ENCODE measurements around the gene CHRM2.
"Not testable (repeated sequence)": the region's sequence is repeated elsewhere in the genome, so short reads cannot be mapped to it uniquely, and the experiment has no call there.

Gene CHRM2

DNA sequence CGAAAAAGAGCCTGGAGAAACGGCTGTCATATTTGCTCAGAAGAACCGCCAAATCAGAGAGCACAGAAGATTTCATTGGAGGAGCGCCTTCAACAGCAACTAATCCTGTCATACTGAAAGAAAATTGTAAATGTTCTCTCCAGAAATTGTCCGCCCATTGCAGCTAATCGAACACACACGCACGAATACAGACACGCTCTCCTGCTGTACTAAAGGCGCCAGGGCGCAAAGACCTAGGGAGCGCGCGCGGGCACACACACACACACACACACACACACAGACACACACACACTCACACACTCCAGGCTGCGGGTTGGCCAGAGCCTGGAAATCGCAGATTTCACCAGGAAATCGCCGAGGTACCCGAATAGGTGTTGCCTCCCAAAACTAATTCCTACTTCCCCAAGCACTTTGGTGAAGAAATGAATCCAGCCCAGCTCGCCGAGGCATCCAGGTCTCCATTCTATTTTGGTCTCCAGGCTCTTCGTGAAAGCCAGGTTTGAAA, at the start of gene CHRM2:
Gene CHRM2 (plus strand): TSS at position 157 of the 505 bp plus-strand sequence. CDS start 146,214 bp downstream, outside the sequence.
- DNase-seq (ENCODE audit: low read depth in 2 of 2) = no peak

DNA sequence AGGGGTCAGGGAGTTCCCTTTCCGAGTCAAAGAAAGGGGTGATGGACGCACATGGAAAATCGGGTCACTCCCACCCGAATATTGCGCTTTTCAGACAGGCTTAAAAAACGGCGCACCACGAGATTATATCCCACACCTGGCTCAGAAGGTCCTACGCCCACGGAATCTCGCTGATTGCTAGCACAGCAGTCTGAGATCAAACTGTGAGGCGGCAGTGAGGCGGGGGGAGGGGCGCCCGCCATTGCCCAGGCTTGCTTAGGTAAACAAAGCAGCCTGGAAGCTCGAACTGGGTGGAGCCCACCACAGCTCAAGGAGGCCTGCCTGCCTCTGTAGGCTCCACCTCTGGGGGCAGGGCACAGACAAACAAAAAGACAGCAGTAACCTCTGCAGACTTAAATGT, 37.1 kb upstream of the CHRM2 start:
- not testable (repeated sequence) for DNase-seq (ENCODE audit: low read depth in 2 of 2)

DNA sequence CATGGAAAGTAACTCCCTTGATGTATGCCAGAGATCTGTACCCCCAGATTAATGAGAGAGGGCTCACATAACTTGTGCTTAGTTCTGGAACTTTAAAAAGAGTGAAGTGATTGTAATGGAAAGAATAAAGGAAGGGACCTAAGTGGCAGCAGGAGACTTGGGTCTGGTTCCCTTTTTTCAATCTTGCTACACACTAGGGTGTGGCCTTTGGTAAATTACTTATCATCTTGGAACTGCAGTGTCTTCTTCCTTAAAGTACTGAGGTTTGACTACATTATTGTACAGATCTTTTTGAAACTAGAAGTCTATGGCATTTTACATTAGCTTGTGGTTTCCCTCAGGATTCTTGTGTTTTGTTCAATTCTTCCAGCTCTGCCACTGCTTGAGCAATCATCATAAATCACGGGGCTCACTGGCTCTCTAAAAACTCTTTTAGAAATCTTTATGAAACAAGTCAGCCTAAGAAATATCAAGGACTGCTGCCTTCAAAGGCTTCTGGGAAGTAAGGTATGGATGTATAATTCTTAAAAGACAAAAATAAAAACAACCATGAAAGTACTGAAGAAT, 22.5 kb upstream of the CHRM2 start:
- no peak for DNase-seq (ENCODE audit: low read depth in 2 of 2)

DNA sequence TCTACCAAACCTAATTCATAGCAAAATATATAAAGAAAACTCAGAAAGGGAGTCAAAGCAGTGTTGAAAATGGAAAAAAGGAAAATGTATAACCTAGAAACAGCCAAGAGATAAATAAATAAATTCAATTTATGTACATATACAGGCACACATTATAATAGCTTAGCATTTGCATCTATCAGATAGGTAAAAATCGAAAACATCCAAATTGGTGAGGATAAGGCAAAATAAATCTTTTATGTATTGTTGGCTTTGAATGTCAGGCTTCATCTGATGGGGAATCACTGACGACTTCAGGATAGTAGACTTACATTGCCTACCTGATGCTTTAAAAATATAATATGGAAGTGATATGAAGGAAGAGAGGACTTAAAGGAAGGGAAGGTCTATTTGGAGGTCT, 20.6 kb upstream of the CHRM2 start:
- DNase-seq (ENCODE audit: low read depth in 2 of 2) = no peak

DNA sequence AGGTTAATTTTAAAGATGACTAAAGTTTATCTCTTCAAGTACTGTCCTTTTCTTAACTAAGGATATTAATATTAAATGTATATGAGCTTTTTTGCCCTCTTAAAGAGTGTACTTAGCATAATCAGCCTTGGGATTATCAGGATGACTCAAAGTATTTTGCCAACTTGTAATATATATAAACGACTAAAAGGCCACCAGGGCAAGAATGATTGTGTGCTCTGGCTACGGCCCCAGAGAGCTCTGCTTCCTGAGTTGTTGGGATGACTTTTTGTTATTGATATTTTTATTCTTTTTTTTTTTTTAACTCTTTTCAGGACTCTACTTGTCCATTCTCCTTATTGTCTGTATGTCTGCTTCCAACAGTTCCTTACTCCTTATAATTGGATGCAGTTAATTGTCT, 14.8 kb upstream of the CHRM2 start:
- no peak for DNase-seq (ENCODE audit: low read depth in 2 of 2)

DNA sequence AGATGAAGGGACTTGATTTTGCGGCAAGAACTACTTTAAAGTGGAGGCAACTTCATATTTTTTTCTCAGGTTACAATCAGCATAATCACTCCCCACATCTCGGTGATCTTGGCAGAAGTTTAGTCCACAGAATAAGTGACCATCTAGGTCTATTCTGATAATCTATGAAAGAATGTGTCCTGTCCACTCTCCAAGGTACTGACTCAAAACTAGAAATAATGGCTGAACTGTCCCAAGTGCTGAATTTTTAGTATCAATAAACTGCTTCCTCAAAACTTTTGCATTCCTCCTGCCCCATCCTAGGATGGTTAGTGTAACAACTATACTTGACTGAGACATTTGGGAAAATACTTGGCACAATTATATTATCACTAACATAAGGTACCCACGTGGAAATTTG, 10.9 kb upstream of the CHRM2 start:
- no peak for DNase-seq (ENCODE audit: low read depth in 2 of 2)

DNA sequence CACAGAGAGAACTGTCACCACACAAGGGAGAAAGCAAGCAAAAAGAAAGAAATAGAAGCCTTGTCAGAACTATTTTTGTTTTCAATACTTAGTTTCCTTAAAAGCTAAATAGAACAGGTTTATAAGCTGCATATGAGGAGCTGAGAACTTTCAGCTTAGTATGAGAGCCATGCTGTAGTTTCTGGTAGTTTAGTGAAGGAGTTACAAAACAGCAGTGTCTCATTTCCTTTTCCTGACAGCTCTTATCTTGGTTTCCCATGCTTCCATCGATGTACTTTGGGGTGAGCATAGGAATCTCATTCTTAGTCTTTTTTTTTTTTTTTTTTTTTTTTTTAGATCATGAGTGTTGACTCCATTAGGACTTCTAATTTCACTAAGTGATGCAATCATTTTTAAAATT, 8.6 kb upstream of the CHRM2 start:
- no peak for DNase-seq (ENCODE audit: low read depth in 2 of 2)

DNA sequence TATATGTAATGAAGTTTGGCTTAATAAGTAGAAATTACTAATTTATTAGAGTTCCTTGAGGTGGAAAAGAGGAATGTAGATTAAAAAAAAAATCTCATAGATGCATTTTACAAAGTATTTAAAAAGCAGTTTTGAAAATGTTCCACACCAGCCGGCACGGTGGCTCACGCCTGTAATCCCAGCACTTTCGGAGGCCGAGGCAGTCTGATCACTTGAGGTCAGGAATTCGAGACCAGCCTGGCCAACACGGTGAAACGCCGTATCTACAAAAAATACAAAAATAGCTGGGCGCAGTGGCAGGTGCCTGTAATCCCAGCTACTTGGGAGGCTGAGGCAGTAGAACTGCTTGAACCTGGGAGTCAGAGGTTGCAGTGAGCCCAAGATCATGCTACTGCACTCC, 3.2 kb upstream of the CHRM2 start:
- DNase-seq (ENCODE audit: low read depth in 2 of 2) = no peak

DNA sequence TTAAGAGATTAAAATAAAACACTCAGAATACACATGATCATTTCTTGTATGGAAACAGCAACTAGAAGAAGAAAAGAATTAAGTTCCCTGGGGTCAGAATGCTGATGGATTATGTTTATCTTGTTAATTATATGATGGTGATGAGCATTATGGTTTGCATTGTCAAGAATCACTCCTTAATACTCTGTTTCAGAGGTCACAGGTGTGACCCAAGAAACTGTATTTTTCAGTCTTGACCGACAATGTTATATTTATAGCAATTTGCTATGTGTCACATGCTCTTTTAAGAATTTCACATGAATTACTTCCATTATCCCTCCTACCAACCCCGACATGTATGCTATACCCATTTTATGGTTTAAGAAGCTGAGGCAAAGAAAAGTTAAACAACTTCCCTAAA, 2.7 kb upstream of the CHRM2 start:
- no peak for DNase-seq (ENCODE audit: low read depth in 2 of 2)

DNA sequence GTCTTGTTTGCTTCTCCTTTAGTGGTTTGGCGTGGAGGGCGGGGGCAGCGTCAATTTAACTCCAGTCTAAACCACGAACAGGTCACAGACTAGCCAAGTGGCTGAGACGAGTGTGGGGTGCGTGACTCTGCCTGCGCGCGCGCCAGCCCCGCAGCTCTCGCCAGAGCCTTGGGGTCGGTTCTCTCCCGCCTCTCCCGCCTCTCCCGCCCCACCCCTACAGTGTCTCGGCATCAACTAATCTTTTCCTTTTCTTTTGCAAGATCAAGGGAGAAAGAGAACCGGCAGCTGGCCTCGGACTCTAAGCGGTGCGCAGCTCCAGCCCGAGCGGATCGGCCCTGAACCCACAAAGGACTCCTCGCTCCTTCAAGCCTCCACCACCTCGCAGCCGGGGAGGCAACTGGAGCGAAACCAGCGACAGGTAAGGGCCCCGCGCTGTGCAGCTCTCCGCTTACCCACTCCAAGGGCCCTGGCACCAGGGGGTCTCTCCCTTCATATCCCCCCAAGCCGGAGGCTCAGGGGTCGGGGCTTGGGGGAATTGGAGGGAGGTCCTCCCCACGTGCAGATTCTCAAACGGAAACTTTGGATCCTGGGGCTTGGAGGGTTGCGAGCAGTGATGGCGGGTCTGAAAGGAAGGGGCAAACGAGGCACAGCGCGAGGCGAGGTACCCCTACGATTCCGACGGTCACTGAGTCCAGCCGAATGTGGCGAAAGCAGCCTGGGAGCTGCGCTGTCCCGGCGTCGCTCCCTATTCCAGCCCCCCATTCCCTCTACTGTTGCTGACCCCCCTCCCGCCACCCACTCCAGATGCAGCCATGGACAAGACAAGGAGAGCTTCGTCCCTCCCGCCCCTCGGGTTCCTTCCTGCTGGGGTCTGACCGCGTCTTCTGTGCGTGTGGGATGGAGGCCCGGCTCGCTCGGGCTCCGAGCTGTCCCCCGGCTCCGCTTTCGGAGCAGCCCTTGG, 829 bp downstream of the CHRM2 start:
- DNase-seq (ENCODE audit: low read depth in 2 of 2) = no peak

DNA sequence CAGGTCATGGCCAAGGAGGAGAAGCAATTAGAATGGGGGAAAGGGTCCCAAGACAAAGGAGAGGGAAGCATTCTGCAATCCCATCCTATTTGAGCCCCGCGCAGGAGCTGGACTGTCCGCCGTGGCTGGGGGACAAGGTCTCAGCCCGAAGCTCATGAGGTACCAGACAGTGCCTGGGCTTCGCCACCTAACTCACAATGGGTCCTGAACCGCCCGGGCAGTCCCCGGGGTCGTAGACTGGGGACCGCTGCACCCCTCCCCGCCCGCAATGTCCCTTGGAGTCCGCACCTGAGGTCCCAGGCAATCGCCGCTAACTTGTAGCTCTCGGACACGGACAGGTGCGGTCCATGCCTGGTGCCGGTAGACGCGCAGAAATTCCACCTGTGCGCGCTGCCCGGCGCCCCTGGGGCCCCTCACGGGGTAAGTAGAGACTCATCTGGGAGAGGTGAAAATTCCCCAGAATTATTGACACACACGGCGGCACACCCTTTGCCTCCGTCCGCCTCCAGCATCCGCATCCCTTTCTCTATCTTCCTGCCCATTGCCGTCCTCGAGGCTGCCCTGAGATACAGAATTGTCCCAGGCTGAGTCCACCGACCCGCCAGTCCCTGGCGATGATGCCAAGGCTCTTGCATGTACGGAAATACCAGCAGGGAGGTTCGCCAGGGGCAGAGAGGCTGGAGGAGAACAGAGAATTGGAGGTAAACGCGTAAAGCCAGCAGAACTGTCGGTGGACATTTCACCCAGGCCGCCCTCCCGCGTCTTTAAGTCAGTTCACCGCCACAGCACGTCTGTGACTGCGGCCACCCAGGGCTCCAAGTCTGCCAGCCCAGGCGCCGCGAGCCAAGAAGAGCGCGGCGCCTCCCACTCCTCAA, 1.8 kb downstream of the CHRM2 start:
- DNase-seq (ENCODE audit: low read depth in 2 of 2) = no peak

DNA sequence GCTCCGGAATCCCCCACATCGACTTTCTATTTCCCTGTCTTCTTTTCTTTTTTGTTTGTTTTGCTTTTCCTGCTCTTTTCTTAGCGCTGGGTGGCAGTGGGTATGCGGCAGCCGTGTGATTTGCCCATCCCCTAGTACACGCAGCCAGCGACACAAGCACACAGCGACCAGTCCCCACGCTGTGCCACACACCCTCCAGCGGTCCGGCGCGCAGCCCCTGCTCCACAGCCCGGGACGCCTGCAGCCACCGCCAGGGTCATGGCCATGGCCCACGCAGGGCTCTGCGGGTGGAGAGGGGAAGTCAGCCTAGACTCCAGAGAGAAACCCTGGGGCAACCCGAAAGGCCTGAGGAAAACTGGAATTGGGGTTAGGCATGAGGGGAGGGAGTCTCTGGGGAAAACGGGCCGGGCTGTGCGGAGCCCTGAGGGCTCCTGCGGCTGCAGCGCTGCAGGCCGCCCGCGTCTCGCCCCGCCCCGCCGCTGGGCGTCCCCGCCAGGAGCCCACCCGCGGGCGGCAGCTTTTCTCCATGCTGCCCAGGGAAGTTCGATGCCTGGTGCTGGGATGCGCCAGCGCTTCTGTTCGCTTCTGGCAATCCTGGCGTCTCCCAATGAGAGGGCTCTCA, 2.5 kb downstream of the CHRM2 start:
- no peak for DNase-seq (ENCODE audit: low read depth in 2 of 2)

DNA sequence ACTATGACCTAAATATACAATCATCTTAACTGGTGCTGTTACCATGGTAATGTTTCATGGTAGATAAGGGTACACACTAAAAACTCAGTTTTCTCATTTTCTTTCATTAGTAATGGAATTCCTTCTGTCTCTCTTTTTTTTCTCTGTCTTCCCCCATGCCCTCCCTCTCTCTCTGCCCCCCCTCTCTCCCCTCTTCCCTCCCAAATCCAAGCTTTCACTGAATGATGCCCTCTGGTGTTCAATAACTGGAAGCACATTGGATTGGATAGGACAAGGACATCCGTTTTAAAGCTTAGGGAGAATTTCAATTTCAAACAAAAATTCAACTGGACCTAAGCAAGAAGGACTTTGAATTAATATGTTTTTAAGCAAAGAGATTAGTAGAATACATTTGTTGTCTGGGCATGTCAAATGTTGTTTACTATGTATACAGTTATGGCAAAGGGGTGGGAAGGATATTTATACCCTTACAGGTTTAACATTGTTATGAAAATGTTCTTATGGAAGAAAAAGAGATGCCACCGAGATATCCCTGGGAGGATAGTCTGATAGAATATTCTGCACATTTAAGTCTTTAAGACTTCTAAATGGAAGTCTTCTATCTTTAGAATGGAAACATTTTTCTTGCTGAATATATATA, 6.1 kb downstream of the CHRM2 start:
- no peak for DNase-seq (ENCODE audit: low read depth in 2 of 2)

DNA sequence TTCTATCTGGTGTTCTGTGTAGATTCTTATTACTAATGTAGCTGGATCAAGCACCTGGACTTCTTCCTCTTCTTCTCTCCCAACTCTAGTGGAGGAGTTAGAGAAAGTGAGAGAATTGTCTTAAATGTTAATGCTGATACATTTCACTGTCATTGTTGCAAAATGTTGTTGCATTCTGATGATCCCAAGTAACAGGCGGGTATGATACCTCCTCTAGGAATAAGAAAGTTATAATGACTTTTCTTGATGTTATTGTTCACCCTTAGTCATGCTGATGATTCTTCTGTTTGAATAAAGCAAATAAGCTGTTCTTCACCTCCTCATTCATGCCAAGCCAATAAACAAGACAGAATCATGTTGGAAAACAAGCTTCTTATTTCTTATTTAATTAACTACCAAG, 9.1 kb downstream of the CHRM2 start:
- no peak for DNase-seq (ENCODE audit: low read depth in 2 of 2)

DNA sequence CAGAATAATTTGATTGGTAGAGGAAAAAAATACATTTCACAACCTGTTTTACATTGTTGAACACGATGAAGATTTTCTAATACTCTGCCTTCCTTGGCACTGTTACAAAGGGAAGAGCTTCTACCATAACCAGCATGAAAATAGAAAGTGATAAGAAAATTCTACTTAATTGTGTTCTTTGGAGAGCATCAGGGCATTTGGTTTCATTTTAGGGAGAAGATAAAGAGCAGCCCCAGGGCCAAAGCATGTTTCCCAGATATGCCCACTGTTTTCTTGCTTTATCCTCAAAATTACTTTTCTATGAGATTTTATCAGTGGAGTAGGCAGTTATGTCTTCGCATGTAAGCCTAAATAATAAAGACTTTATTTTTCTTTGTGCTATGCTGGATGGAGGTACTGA, 9.5 kb downstream of the CHRM2 start:
- DNase-seq (ENCODE audit: low read depth in 2 of 2) = no peak

DNA sequence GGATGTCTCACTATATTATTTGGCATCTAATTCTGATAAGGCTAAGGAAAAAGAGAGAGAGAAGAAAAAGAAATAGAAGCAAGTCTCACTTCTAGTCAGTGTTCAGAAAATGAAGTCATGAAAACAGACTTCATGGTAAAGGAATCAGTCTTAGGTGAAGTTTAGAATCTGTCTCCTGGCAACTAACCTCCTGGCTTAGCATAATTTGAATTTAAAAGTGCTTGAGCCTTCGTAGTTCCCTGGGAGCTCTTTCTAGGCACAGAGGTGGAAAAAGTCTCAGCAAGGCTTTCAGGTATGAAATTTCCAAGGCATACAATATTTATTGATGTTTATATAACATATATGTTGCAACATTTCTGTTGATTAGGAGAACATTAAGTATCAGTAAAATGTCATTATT, 10.4 kb downstream of the CHRM2 start:
- DNase-seq (ENCODE audit: low read depth in 2 of 2) = no peak

DNA sequence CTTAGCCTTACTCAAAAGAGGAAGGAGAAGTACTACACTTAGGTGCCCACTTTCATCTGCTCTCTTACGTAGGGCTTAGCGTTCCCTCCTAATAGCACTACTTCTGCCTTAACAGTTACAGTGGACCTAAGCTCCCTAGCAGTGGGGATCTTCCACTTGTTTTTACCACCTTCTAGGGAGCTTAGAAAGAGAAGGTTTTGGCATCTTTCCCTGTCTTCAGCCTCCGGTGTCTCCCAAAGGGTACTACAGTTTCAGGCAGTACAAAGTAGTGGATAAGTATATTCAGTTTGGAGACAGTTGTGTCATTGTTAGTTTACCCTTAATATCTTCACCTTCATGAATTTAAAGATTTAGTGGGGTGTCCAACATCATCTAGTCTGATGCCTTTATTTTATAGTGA, 14.6 kb downstream of the CHRM2 start:
- no peak for DNase-seq (ENCODE audit: low read depth in 2 of 2)

DNA sequence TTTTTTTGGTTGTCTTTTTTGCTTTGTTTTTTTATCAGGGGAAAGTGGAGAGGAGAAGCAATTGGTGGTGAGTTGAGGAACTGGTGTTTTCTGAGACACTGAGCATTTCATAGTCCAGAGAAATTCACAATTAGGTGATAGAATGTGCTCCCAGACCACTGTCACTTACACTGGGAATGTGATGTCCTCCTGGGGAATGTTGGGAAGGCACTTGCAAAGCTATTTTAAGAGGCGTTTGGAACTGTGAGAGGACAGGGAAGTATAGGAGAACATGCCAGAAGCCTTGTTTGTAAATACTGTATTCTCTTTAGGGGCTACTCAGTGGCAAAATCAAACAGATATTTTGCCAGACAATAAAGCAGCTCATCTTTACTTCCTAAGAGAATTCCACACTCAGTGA, 16.0 kb downstream of the CHRM2 start:
- DNase-seq (ENCODE audit: low read depth in 2 of 2) = no peak

DNA sequence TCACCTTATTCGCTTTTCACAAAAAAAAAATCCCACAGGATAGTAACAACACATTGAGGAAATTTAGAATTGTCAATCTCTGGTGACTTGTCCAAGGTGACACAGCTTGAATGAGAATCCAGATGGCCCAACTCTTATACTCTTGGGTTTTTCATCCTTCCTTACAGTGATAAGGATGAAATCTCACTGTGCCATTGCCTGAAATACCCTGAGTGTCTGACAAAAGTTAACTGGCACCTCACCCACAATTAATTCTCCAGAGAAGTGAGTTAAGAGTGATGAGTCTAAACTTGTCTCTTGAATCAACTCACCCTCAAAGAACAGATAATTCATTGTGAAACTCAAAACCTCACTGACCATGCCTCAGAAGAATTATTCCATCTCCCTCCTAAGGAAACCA, 18.9 kb downstream of the CHRM2 start:
- no peak for DNase-seq (ENCODE audit: low read depth in 2 of 2)

DNA sequence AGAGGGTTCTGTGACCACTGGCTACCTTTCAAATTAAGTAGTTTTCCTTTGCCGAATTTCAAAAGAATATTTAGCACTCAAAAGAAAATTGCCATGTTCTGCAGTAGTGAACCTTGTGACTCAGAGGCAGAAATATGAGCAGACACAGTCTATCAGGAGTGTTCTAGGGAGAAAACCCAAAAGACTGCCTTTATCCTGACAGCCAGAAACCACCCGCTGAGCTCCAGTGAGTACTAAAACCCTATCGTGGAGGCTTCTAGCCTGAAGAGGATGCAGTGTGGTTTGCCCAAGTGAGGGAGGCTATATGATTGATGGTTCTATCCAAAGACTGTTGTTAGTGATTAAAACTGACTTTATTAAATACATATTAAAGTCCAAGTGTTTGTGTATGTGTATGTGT, 21.9 kb downstream of the CHRM2 start:
- DNase-seq (ENCODE audit: low read depth in 2 of 2) = no peak

DNA sequence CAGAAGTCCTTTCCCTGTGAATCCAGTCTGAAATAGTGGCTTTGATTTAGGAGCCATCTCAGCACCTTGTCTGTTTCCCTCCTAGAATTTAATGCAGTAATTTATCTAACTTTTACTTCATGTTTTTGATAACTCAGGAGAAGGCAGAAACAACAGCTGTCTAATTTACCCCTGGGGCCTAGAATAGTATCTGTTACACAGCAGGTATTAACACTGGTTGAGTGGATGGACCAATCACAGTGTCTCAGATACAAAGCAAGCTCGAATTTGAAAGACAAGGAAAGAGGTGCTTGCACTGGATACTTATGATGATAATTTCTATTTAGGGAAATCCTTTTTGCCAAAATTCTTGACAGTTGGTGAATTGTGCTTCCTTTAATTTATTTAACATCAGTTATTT, 23.4 kb downstream of the CHRM2 start:
- DNase-seq (ENCODE audit: low read depth in 2 of 2) = no peak

Measured in stimulated activated CD8-positive, alpha-beta memory T cell treated with anti-CD3 and anti-CD28 coated beads, Interleukin-15, amount 100 ng/mL, for 48 hours (primary cell).